Measurements from ENCODE around the gene VENTX.

VENTX gene, protein sequence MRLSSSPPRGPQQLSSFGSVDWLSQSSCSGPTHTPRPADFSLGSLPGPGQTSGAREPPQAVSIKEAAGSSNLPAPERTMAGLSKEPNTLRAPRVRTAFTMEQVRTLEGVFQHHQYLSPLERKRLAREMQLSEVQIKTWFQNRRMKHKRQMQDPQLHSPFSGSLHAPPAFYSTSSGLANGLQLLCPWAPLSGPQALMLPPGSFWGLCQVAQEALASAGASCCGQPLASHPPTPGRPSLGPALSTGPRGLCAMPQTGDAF

GRCh38 chr10:133237588-133238465 lies at the start of gene VENTX:
VENTX (plus strand) TSS chr10:133237855; CDS start chr10:133237915, 60 bp downstream.
- DNase-seq: no peak

DNA sequence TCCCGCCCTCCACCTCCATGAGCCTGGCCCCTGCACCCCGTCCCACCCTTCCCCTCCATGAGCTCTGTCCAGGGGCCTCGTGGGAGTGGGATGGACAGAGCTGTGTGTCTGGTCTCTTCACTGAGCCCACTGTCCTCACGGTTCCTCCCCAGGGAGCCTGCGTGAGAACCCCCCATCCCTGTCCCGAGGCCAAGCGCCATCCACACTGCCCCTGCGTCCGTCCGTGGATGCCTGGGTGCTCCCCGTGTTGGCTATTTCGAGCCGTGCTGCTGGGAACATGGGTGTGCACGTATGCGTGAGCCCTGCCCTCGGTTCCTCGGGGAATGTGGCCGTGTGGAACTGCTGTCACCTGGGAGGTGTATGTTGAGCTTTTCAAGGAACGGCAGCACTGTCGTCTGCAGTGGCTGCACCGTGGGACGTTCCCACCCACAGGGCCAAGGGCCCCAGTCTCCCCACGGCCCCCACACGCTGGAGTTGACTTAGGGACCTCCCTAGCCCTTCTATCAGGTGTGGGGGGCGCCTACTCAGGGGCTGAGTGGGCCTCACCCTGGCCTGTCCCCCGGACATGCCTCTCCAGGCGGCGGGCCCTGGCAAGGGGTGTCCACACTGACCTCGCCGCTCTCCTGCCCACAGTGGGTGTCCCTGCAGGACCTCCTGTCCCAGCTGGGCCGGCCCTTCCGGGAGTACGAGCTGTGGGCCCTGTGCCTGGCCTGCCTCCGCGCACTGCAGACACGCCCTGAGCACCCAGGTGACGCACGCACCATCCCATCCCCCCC lies 49.6 kb upstream of the VENTX start:
- no peak for DNase-seq

DNA sequence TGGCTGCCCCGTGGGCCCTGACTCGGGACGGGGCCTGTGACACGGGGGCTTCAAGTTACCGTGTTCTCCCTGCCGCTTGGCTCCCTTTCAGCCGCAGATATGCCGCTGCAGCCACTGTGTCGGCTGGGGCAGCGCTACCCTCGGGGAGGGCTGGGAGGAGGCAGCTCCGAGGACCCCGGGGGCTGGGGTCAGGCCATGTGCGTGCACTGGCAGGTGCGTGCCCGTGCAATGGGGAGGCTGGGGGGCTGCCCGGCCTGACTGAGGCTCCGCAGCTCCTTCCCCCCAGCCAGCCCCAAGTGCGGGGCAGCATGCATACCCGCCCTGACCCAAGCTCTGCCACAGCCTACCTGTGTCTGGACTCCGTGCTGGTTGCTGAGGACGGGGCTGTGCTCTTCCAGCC lies 48.4 kb upstream of the VENTX start:
- DNase-seq: no peak

- no peak for DNase-seq
These were observed 47.9 kb upstream of the VENTX start for GRCh38 chr10:133189726-133190125.

DNA sequence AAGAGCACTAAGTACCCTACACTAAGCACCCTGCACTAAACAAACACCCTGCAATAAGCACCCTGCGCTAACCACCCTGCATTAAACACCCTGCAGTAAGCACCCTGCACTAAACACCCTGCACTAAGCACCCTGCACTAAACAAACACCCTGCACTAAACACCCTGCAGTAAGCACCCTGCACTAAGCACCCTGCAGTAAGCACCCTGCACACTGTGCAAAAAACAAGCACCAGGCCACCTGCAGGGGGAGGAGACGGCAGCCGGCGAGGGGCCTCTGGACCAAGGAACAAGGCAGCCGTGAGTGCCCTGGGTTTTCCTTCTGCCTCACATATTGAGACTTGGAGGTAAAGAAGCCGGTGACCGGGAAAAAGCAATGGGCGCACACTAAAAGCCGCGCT lies 47.4 kb upstream of the VENTX start:
- DNase-seq: no peak

DNA sequence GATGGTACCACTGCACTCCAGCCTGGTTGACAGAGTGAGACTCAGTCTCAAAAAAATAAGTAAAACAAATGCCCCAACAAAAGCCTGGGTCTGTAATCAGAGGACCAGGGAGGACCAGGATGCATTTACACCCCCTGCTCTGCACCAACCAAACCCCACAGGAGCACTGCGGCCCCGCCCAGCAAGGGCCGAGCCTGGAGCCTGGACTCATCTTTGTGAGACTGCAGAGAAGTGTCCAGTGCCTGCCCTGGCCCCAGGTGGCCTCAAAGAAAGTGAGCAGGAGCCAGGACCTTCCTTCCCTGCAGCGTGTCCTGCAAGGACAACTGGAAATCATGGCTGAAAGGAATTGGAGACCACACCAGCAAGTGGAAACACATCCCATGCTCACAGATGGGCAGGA lies 46.0 kb upstream of the VENTX start:
- DNase-seq: no peak

DNA sequence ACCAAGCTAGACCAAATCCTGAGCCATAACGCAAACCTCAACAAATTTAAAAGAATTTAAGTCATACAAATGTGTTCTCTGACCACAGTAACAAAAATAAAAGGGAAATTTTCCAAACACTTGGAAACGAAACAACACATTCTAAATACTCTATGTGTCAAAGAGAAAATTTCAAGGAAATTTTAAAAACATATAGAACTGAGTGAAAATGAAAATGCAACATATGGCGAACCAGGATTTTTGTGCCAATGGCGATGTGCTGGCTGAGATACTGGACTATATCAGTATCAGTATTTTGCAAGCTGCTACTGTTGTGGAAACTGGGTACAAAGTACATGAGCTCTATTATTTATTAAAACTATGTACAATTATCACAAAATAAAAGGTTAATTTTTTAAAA lies 43.5 kb upstream of the VENTX start:
- DNase-seq: no peak

DNA sequence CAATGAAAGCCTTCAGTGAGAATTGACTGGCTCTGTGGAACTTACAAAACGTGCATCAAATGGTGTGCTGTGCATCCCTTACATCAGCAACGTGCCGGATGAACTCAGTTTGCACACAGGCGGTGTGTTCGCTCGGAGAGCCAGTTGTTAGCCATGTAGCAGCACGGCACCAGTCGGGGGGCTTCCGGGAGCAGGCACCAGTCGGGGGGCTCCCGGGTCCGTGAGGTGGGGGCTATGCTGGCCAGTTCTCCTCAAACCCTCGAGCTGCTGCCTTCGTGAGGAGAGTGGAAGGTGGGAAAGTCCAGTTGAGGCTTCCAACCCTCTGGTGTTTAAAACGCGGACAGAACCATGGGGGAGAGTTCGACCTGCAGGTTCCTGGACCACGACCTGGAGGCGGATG lies 42.6 kb upstream of the VENTX start:
- no peak for DNase-seq

GRCh38 chr10:133195611-133196010 lies 42.0 kb upstream of the VENTX start:
- DNase-seq: no peak

GRCh38 chr10:133196221-133196915 lies 41.3 kb upstream of the VENTX start:
- no peak for DNase-seq

GRCh38 chr10:133196936-133197758 lies 40.5 kb upstream of the VENTX start:
- no peak for DNase-seq

- DNase-seq: no peak
These were observed 39.9 kb upstream of the VENTX start for GRCh38 chr10:133197786-133198185.

- DNase-seq: no peak
These were observed 39.4 kb upstream of the VENTX start for GRCh38 chr10:133198206-133198605.

DNA sequence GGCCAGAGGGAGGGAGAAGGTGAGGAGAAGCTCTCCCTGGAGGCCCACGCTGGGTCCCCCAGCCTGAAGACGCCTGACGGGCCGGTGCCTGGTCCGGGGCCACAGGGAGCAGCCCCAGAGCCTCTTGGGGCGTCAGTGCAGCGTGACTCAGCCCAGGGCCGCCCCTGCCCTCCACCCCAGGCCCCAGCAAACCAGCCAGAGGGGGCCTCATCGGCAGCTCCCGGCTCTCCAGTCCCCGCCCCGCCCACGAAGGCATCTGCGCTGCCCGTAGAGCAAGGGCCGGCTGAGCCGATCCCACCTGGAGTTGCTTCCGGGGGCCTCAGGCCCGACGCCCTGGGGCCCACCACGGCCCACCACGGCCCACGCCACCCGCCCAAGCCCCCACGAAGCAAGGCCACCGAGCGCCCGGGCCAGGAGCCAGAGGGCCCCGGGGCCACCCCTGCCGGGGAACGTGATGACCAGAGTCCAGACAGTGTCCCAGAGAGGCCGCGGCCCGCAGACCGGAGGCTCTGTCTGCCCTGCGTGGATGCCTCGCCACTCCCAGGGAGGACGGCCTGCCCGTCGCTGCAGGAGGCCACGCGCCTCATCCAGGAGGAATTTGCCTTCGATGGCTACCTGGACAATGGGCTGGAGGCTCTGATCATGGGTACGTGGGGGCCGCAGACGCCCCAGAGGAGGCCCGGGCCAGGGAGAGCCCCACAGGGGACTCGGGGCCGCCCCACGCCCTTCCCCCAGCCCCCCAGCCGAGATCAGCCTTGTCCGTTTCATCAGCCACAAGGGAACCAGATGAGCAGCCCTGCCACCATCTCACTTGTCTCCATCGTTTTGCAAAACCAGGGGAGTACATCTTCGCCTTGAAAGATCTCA lies 38.8 kb upstream of the VENTX start:
- no peak for DNase-seq

- no peak for DNase-seq
These were observed 38.2 kb upstream of the VENTX start for GRCh38 chr10:133199488-133199885.

- DNase-seq: no peak
These were observed 37.6 kb upstream of the VENTX start for GRCh38 chr10:133199992-133200611.

DNA sequence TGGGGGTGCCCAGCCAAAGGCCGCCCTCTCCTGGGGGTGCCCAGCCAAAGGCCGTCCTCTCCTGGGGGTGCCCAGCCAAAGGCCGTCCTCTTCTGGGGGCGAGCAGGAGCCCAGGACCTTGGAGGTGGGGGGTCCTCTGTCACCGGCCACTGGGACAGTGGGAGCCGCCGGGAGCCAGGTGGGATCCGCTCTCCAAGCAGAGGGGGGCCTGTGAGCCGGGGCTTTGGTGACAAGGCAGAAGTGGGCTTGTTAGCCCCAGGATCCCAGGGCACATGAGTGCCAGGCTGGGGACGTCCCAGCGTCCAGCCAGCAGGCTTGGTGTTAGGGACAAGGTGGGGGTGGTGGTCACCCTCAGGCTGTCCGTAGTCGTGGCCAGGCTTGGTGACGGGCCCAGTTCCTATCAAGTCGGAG lies 37.0 kb upstream of the VENTX start:
- no peak for DNase-seq

DNA sequence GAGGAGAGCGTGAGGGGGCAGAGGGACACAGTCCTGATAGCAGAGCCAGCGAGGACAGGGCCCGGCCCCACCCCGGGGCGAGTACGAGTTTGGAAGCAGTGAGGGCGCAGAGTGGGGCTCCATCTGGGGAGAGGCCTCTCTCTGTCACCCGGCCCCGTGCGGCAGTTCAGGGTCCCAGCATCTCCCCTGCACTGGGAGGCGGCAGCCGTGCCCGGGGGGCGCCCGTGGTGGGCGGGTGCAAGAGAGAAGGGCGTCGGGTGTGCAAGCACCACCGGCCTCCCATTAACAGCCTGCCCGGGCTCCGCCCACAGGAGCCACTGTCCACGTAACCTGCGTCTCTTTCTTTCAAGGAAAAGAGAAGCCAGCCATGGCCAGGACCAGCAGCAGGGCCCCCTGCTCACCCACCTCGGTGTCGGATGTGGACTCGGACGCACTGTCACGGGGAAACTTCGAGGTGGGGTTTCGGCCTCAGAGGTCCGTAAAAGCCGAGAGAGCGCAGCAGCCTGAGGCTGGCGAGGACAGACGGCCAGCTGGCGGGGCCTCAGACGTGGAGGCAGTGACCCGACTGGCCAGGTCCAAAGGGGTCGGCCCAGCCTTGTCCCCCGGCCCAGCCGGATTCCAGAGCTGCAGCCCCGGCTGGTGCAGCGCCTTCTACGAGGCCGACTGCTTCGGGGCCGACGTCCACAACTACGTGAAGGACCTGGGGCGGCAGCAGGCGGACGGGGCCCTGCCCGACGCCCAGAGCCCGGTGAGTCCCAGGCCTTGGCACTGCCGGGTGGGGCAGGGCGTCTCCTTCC lies 36.3 kb upstream of the VENTX start:
- DNase-seq: no peak

- no peak for DNase-seq
These were observed 35.5 kb upstream of the VENTX start for GRCh38 chr10:133201948-133202725.
